ENCODE results near the gene ASAP2. TPM values are rescaled to one million over a fixed set of nuclear protein-coding genes. Genes with fewer than 3 reads are reported as not detected.

ASAP2 gene
- total and polyA plus RNA-seq, 8 donors, result 21.1 to 41.8 (median 35.1) TPM

GRCh38 chr2:9221223-9221622, 14.6 kb downstream of the ASAP2 start:
- H3K4me3 ChIP-seq, result no peak overlapping the region

GRCh38 chr2:9222239-9222892, 15.8 kb downstream of the ASAP2 start:
- Histone ChIP-seq H3K9me3 (no peaks in the 10 kb centered on the region), H3K4me3 (no peak overlapping the region), H3K36me3 (no peaks in the 10 kb centered on the region), H3K27ac (no peak overlapping the region), H3K4me1 (peaks cover 4 to 13% of the 10 kb centered on the region in 2 donors), H3K27me3 (no peaks in the 10 kb centered on the region)
- DNase-seq (no peak), ATAC-seq (no peak)
- TF ChIP-seq CTCF (IDR thresholded peaks at IDR 0.05), result no peak
- intact Hi-C loops (cut with DNase I), result no loop called here

More at GRCh38 chr2:9221223-9221622, 14.6 kb downstream of the ASAP2 start:
- intact Hi-C loops (cut with DNase I), result no loop called here
- Histone ChIP-seq H3K36me3 (no peaks in the 10 kb centered on the region), H3K27ac (no peak overlapping the region), H3K9me3 (no peaks in the 10 kb centered on the region), H3K27me3 (no peaks in the 10 kb centered on the region), H3K4me1 (peaks cover 4 to 23% of the 10 kb centered on the region in 2 donors)
- DNase-seq, result peak in 1 of 4 donors; percentile 39
- ATAC-seq, result peak; percentile 54
- no peak for TF ChIP-seq CTCF (IDR thresholded peaks at IDR 0.05)

GRCh38 chr2:9222893-9223287, 16.3 kb downstream of the ASAP2 start:
- DNase-seq (no peak), ATAC-seq (no peak)
- H3K27me3 ChIP-seq, result no peaks in the 10 kb centered on the region
- intact Hi-C loops (cut with DNase I), result no loop called here
- H3K9me3 ChIP-seq, result no peaks in the 10 kb centered on the region
- H3K27ac ChIP-seq, result no peak overlapping the region
- no peaks in the 10 kb centered on the region for H3K36me3 ChIP-seq
- no peak overlapping the region for H3K4me3 ChIP-seq
- TF ChIP-seq CTCF (IDR thresholded peaks at IDR 0.05), result no peak
- H3K4me1 ChIP-seq, result peaks cover 4 to 11% of the 10 kb centered on the region in 2 donors

GRCh38 chr2:9225806-9226205, 19.2 kb downstream of the ASAP2 start:
- TF ChIP-seq CTCF (IDR thresholded peaks at IDR 0.05), result no peak
- intact Hi-C loops (cut with DNase I), result no loop called here
- Histone ChIP-seq H3K4me3 (no peak overlapping the region), H3K27me3 (peaks cover 0 to 11% of the 10 kb centered on the region in 2 donors), H3K4me1 (peaks cover 12 to 26% of the 10 kb centered on the region in 2 donors), H3K27ac (peak overlapping the region in 1 of 2 donors; percentile 53), H3K36me3 (no peaks in the 10 kb centered on the region), H3K9me3 (no peaks in the 10 kb centered on the region)
- DNase-seq (peak in 1 of 4 donors; percentile 29), ATAC-seq (no peak)

GRCh38 chr2:9226458-9227380, 20.1 kb downstream of the ASAP2 start:
- Histone ChIP-seq H3K4me1 (peaks cover 21 to 28% of the 10 kb centered on the region in 2 donors), H3K27ac (peak overlapping the region in 1 of 2 donors; percentile 53), H3K4me3 (no peak overlapping the region), H3K27me3 (peaks cover 0 to 11% of the 10 kb centered on the region in 2 donors), H3K9me3 (no peaks in the 10 kb centered on the region), H3K36me3 (no peaks in the 10 kb centered on the region)
- DNase-seq (peak in 1 of 4 donors; percentile 22), ATAC-seq (no peak)
- intact Hi-C loops (cut with DNase I), result no loop called here
- TF ChIP-seq CTCF (IDR thresholded peaks at IDR 0.05), result no peak

Data from left lung (tissue), 10 donors.